Measurements from ENCODE around the gene FREY1. TPM values are rescaled to one million over a fixed set of nuclear protein-coding genes. Genes with fewer than 3 reads are reported as not detected.

Gene FREY1
- total and polyA plus RNA-seq, 2 of the 8 experiments (the other 6 are each of a cell fraction or from before 2014, with no cell fraction given) = 0.32 to 1.1 TPM

- TF ChIP-seq EGR1 (IDR thresholded peaks at IDR 0.05; ENCODE audit: borderline replicate concordance, low read depth, low read length) (no peak), ASH2L (IDR thresholded peaks at IDR 0.05; ENCODE audit: low read length) (no peak), TAF7 (optimal IDR thresholded peaks at IDR 0.05; ENCODE audit: borderline replicate concordance, low read depth, low read length) (no peak)
Observed at GRCh38 chr11:45907911-45908370, 870 bp upstream of the FREY1 start (continued).
